ENCODE measurements around the gene KLRC3.
"Not testable (repeated sequence)": the region's sequence is repeated elsewhere in the genome, so short reads cannot be mapped to it uniquely, and the experiment has no call there.

DNA sequence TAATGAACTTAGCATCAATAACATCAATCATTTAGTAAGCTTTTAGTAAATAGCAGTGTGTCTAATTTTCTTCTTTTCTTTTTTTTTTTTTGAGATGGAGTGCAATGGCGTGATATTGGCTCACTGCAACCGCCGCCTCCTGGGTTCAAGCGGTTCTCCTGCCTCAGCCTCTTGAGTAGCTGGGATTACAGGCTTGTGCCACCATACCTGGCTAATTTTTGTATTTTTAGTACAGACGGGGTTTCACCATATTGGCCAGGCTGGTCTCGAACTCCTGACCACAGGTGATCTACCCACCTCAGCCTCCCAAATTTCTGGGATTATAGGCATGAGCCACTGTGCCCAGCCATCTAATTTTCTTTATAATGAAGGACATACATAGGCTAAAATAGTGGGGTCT lies 32.9 kb downstream of the KLRC3 start:
- TF ChIP-seq, protein P1, sequence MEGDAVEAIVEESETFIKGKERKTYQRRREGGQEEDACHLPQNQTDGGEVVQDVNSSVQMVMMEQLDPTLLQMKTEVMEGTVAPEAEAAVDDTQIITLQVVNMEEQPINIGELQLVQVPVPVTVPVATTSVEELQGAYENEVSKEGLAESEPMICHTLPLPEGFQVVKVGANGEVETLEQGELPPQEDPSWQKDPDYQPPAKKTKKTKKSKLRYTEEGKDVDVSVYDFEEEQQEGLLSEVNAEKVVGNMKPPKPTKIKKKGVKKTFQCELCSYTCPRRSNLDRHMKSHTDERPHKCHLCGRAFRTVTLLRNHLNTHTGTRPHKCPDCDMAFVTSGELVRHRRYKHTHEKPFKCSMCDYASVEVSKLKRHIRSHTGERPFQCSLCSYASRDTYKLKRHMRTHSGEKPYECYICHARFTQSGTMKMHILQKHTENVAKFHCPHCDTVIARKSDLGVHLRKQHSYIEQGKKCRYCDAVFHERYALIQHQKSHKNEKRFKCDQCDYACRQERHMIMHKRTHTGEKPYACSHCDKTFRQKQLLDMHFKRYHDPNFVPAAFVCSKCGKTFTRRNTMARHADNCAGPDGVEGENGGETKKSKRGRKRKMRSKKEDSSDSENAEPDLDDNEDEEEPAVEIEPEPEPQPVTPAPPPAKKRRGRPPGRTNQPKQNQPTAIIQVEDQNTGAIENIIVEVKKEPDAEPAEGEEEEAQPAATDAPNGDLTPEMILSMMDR (conservative IDR thresholded peaks at IDR 0.05 in 1 of 2, IDR thresholded peaks at IDR 0.05 in 1 of 2; ENCODE audit: low read depth in 1 of 2, low read length in 2 of 2), result not testable (repeated sequence)
- TF ChIP-seq EZH2 (IDR thresholded peaks at IDR 0.05; ENCODE audit: low read length, missing control alignments), result not testable (repeated sequence)

Data from fibroblast of lung (primary cell).